HepG2 (cell line): Measurements from ENCODE around the gene SPINDOC. TPM values are rescaled to one million over a fixed set of nuclear protein-coding genes. Genes with fewer than 3 reads are reported as not detected.

Experiments
- BCL6 ChIP-seq: IDR thresholded peaks from 2 replicates; pipeline ENCODE4 v1.6.1; 2016; ENCODE audit warnings: missing genetic modification reagents, missing compliant biosample characterization
- CAMTA2 ChIP-seq: sonication (generic); formaldehyde crosslinking; IDR thresholded peaks from 2 replicates; pipeline ENCODE4 v1.4.0; 2020; ENCODE audit warnings: mild to moderate bottlenecking, missing genetic modification reagents, borderline replicate concordance
- DMAP1 ChIP-seq: IDR thresholded peaks from 2 replicates; pipeline ENCODE4 v1.6.1; 2016
- EZH2 ChIP-seq: conservative IDR thresholded peaks from 2 replicates; pipeline ENCODE4 v1.6.1; 2012; ENCODE audit warnings: mild to moderate bottlenecking, low read depth, low read length, moderate library complexity
- GATAD1 ChIP-seq: IDR thresholded peaks from 2 replicates; pipeline ENCODE4 v1.6.1; 2016; ENCODE audit warnings: missing genetic modification reagents, missing compliant biosample characterization
- MXD4 ChIP-seq: IDR thresholded peaks from 2 replicates; pipeline ENCODE4 v1.6.1; 2016; ENCODE audit warnings: mild to moderate bottlenecking, missing biosample characterization, missing genetic modification reagents
- MXI1 ChIP-seq: IDR thresholded peaks from 3 replicates; pipeline ENCODE4 v1.6.1; 2012; ENCODE audit warnings: low read depth, low read length, inconsistent platforms, borderline replicate concordance
- NFKB2 ChIP-seq: sonication (generic); formaldehyde crosslinking; IDR thresholded peaks from 2 replicates; pipeline ENCODE4 v1.4.0; 2020; ENCODE audit warnings: missing genetic modification reagents, borderline replicate concordance
- POLR2AphosphoS5 ChIP-seq: IDR thresholded peaks from 2 replicates; pipeline ENCODE4 v1.6.1; 2012; ENCODE audit warnings: low read depth, low read length
- RBAK ChIP-seq: sonication (generic); formaldehyde crosslinking; IDR thresholded peaks from 2 replicates; pipeline ENCODE4 v1.5.1; 2020; ENCODE audit warnings: mild to moderate bottlenecking, missing genetic modification reagents
- RFX3 ChIP-seq: IDR thresholded peaks from 2 replicates; pipeline ENCODE4 v1.6.1; 2016; ENCODE audit warnings: missing biosample characterization, missing genetic modification reagents
- STAT5B ChIP-seq: sonication (generic); formaldehyde crosslinking; IDR thresholded peaks from 2 replicates; pipeline ENCODE4 v1.4.0; 2020; ENCODE audit warnings: missing genetic modification reagents
- ZNF543 ChIP-seq: sonication (generic); formaldehyde crosslinking; IDR thresholded peaks from 2 replicates; pipeline ENCODE4 v1.4.0; 2020; ENCODE audit warnings: mild to moderate bottlenecking, missing genetic modification reagents
- ZNF616 ChIP-seq: sonication (generic); formaldehyde crosslinking; IDR thresholded peaks from 2 replicates; pipeline ENCODE4 v1.5.0; 2020; ENCODE audit warnings: low read depth, mild to moderate bottlenecking, missing genetic modification reagents
- ZNF891 ChIP-seq: sonication (generic); formaldehyde crosslinking; IDR thresholded peaks from 2 replicates; pipeline ENCODE4 v1.5.0; 2020; ENCODE audit warnings: mild to moderate bottlenecking, missing genetic modification reagents
- polyA plus RNA-seq, 8 experiments: library from polyadenylated mRNA; depleted of rRNA in 3 of 8; stranded (reverse) in 7 of 8; unstranded in 1 of 8; fragments of >200 nt; fragmentation: Illumina TruSeq in 4 of 8; extraction: Trizol in 4 of 8; gene quantifications; 2 replicates each; pipeline versions ENCODE4 v1.2.1 to v1.2.3, GENCODE V29; 2011 to 2016; ENCODE audit warnings: low read depth in 4 of 8, missing spikeins in 1 of 8, mixed read lengths in 1 of 8; ENCODE audit not compliant: insufficient read depth in 1 of 8
- total RNA-seq, 5 experiments: library from RNA; depleted of rRNA; stranded (reverse); fragments of >200 nt; fragmentation: Illumina TruSeq; extraction: Trizol; gene quantifications; 2 replicates each; pipeline ENCODE4 v1.2.3, GENCODE V29; 2016; ENCODE audit warnings: low read depth in 1 of 5
- TF ChIP-seq, protein P1 (sequence below): IDR thresholded peaks from 2 replicates; pipeline ENCODE4 v1.6.1; 2018; ENCODE audit warnings: missing genetic modification reagents, mild to moderate bottlenecking, missing compliant biosample characterization
- TF ChIP-seq, protein P2 (sequence below): sonication (generic); formaldehyde crosslinking; IDR thresholded peaks from 2 replicates; pipeline ENCODE4 v1.5.1; 2020; ENCODE audit warnings: missing genetic modification reagents, mild to moderate bottlenecking, borderline replicate concordance
- TF ChIP-seq, protein P3 (sequence below): sonication (generic); formaldehyde crosslinking; IDR thresholded peaks from 2 replicates; pipeline ENCODE4 v1.5.0; 2020; ENCODE audit warnings: missing genetic modification reagents, mild to moderate bottlenecking, borderline replicate concordance
- TF ChIP-seq, protein P4 (sequence below): sonication (generic); formaldehyde crosslinking; IDR thresholded peaks from 2 replicates; pipeline ENCODE4 v1.8.0; 2022; ENCODE audit warnings: missing genetic modification reagents, low read depth, mild to moderate bottlenecking, borderline replicate concordance

Gene SPINDOC
- total and polyA plus RNA-seq, 2 of the 13 experiments (the other 11 are each of a cell fraction or from before 2014, with no cell fraction given) = 21.4 to 29.9 TPM

DNA sequence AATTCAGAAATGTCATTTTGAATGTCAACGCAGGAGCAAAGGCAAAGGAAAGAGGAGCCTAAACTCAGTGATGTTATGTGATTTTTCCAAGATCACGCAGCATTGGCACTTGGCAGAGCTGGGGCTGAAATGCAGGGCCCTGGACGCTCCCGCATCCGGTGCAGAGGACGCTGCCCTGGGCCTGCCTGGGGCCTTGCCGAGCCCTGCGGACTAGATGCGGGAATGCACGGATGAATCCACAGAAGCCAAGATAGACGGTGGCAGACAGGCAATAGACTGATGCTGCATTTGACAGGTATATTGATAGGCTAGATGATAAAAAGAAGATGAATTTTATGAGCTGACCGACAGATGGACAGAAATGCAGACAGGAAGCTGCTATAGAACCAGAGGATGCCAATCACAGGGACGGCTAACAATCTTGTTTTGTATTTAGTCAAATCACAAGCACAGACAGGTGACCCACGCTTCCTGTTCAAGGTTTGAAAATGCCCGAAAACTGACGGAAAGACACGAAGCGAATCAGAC, 25.0 kb downstream of the SPINDOC start (continued):
- TF ChIP-seq POLR2AphosphoS5 = no peak
- TF ChIP-seq ZNF543 (CRISPR knock-in tag) = no peak
- no peak for TF ChIP-seq ZNF891 (CRISPR knock-in tag)
- TF ChIP-seq MXD4 (CRISPR knock-in tag) = 0 out of 2 replicates have a peak, but pooled peaks have one; percentile 37
- no peak for TF ChIP-seq GATAD1
- TF ChIP-seq CAMTA2 = no peak
- TF ChIP-seq, protein P1, sequence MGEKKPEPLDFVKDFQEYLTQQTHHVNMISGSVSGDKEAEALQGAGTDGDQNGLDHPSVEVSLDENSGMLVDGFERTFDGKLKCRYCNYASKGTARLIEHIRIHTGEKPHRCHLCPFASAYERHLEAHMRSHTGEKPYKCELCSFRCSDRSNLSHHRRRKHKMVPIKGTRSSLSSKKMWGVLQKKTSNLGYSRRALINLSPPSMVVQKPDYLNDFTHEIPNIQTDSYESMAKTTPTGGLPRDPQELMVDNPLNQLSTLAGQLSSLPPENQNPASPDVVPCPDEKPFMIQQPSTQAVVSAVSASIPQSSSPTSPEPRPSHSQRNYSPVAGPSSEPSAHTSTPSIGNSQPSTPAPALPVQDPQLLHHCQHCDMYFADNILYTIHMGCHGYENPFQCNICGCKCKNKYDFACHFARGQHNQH (CRISPR knock-in tag) = no peak
- peak; percentile 76; the same call in 1 of the 3 replicates for TF ChIP-seq MXI1
- no peak for TF ChIP-seq ZNF616
- TF ChIP-seq, protein P2, sequence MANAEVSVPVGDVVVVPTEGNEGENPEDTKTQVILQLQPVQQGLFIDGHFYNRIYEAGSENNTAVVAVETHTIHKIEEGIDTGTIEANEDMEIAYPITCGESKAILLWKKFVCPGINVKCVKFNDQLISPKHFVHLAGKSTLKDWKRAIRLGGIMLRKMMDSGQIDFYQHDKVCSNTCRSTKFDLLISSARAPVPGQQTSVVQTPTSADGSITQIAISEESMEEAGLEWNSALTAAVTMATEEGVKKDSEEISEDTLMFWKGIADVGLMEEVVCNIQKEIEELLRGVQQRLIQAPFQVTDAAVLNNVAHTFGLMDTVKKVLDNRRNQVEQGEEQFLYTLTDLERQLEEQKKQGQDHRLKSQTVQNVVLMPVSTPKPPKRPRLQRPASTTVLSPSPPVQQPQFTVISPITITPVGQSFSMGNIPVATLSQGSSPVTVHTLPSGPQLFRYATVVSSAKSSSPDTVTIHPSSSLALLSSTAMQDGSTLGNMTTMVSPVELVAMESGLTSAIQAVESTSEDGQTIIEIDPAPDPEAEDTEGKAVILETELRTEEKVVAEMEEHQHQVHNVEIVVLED (CRISPR knock-in tag) = no peak
- TF ChIP-seq, protein P3, sequence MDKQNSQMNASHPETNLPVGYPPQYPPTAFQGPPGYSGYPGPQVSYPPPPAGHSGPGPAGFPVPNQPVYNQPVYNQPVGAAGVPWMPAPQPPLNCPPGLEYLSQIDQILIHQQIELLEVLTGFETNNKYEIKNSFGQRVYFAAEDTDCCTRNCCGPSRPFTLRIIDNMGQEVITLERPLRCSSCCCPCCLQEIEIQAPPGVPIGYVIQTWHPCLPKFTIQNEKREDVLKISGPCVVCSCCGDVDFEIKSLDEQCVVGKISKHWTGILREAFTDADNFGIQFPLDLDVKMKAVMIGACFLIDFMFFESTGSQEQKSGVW (CRISPR knock-in tag) = no peak
- TF ChIP-seq STAT5B = no peak
- TF ChIP-seq EZH2 = no peak
- TF ChIP-seq RFX3 (CRISPR knock-in tag) = no peak
- TF ChIP-seq DMAP1 (CRISPR knock-in tag) = 0 out of 2 replicates have a peak, but pooled peaks have one; percentile 44
- TF ChIP-seq NFKB2 = 0 out of 2 replicates have a peak, but pooled peaks have one; percentile 38
- no peak for TF ChIP-seq RBAK (CRISPR knock-in tag)
- TF ChIP-seq, protein P4, sequence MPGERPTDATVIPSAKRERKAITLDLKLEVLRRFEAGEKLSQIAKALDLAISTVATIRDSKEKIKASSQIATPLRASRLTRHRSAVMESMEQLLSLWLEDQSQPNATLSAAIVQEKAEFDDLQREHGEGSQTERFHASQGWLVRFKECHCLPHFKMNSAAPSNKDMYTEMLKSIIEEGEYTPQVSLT = no peak
- TF ChIP-seq BCL6 = no peak
